ENCODE data around the gene STPG4.

- TF ChIP-seq CTCF (conservative IDR thresholded peaks at IDR 0.05) (no peak), ZFX (IDR thresholded peaks at IDR 0.05) (no peak)
Observed at GRCh38 chr2:47041063-47041462, 114.0 kb downstream of the STPG4 start.
